ENCODE measurements around the gene SLC16A1.
"Not testable (repeated sequence)": the region's sequence is repeated elsewhere in the genome, so short reads cannot be mapped to it uniquely, and the experiment has no call there.

Gene SLC16A1

GRCh38 chr1:112923234-112923958, 32.6 kb downstream of the SLC16A1 start:
- no peak for DNase-seq

- DNase-seq, result no peak
Observed at GRCh38 chr1:112911506-112912220, 44.3 kb downstream of the SLC16A1 start.

GRCh38 chr1:112909847-112910246, 46.1 kb downstream of the SLC16A1 start:
- DNase-seq, result no peak

- DNase-seq, result no peak
Observed at GRCh38 chr1:112906150-112906698, 49.8 kb downstream of the SLC16A1 start.

- DNase-seq, result no peak
Observed at GRCh38 chr1:112905395-112906149, 50.4 kb downstream of the SLC16A1 start.

GRCh38 chr1:112904831-112905261, 51.1 kb downstream of the SLC16A1 start:
- DNase-seq, result no peak

GRCh38 chr1:112904071-112904830, 51.7 kb downstream of the SLC16A1 start:
- no peak for DNase-seq

- no peak for DNase-seq
Observed at GRCh38 chr1:112902221-112902620, 53.8 kb downstream of the SLC16A1 start.

- DNase-seq, result no peak
Observed at GRCh38 chr1:112901387-112901786, 54.6 kb downstream of the SLC16A1 start.

- no peak for DNase-seq
Observed at GRCh38 chr1:112896783-112897182, 59.2 kb downstream of the SLC16A1 start.

GRCh38 chr1:112894561-112895011, 61.4 kb downstream of the SLC16A1 start:
- no peak for DNase-seq

- DNase-seq, result no peak
Observed at GRCh38 chr1:112894010-112894292, 62.0 kb downstream of the SLC16A1 start.

GRCh38 chr1:112893288-112894009, 62.5 kb downstream of the SLC16A1 start:
- DNase-seq, result no peak

- DNase-seq, result not testable (repeated sequence)
Observed at GRCh38 chr1:112889906-112890305, 66.1 kb downstream of the SLC16A1 start.

GRCh38 chr1:112889052-112889768, 66.8 kb downstream of the SLC16A1 start:
- no peak for DNase-seq

GRCh38 chr1:112888630-112889029, 67.4 kb downstream of the SLC16A1 start:
- DNase-seq, result no peak

- DNase-seq, result no peak
Observed at GRCh38 chr1:112887599-112888283, 68.3 kb downstream of the SLC16A1 start.

- not testable (repeated sequence) for DNase-seq
Observed at GRCh38 chr1:112884996-112885395, 71.0 kb downstream of the SLC16A1 start.

- DNase-seq, result no peak
Observed at GRCh38 chr1:112882271-112882744, 73.7 kb downstream of the SLC16A1 start.

GRCh38 chr1:112881742-112882127, 74.3 kb downstream of the SLC16A1 start:
- no peak for DNase-seq

Data from central memory CD4-positive, alpha-beta T cell (primary cell).